LNCAP (cell line): Measurements from ENCODE around the gene ERBB2.

ENCODE experiments used
- TF ChIP-seq, protein P1 (sequence below): fragments of 450-650 bp; IDR thresholded peaks from 2 replicates; pipeline ENCODE4 v1.5.1; 2017; ENCODE audit warnings: mild to moderate bottlenecking

ERBB2 gene

DNA sequence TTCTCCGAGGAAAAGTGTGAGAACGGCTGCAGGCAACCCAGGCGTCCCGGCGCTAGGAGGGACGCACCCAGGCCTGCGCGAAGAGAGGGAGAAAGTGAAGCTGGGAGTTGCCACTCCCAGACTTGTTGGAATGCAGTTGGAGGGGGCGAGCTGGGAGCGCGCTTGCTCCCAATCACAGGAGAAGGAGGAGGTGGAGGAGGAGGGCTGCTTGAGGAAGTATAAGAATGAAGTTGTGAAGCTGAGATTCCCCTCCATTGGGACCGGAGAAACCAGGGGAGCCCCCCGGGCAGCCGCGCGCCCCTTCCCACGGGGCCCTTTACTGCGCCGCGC lies at the start of gene ERBB2:
ERBB2 (plus strand) TSS at position 247 of the 330 bp plus-strand sequence. CDS start 175 bp downstream, outside the sequence.
- TF ChIP-seq, protein P1, sequence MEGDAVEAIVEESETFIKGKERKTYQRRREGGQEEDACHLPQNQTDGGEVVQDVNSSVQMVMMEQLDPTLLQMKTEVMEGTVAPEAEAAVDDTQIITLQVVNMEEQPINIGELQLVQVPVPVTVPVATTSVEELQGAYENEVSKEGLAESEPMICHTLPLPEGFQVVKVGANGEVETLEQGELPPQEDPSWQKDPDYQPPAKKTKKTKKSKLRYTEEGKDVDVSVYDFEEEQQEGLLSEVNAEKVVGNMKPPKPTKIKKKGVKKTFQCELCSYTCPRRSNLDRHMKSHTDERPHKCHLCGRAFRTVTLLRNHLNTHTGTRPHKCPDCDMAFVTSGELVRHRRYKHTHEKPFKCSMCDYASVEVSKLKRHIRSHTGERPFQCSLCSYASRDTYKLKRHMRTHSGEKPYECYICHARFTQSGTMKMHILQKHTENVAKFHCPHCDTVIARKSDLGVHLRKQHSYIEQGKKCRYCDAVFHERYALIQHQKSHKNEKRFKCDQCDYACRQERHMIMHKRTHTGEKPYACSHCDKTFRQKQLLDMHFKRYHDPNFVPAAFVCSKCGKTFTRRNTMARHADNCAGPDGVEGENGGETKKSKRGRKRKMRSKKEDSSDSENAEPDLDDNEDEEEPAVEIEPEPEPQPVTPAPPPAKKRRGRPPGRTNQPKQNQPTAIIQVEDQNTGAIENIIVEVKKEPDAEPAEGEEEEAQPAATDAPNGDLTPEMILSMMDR, result no peak

DNA sequence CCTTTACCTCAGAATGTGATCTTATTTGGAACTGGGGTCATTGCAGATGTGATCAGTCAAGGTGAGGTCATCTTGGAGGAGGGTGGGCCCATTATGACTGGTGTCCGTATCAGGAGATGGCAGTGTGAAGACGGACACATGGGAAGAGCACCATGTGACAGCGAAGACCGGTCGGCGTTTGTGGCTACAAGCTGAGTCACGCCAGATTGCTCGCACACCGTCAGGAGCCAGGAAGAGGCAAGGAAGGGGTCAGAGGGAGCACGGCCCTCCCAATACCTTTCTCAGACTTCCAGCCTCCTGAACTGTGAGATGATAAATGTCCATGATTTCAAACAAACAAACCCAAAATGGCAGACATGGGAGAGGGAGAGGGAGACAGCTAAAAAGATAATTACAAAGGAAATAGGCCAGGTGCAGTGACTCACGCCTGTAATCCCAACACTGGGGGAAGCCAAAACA lies 49.7 kb upstream of the ERBB2 start:
- TF ChIP-seq, protein P1, result no peak

DNA sequence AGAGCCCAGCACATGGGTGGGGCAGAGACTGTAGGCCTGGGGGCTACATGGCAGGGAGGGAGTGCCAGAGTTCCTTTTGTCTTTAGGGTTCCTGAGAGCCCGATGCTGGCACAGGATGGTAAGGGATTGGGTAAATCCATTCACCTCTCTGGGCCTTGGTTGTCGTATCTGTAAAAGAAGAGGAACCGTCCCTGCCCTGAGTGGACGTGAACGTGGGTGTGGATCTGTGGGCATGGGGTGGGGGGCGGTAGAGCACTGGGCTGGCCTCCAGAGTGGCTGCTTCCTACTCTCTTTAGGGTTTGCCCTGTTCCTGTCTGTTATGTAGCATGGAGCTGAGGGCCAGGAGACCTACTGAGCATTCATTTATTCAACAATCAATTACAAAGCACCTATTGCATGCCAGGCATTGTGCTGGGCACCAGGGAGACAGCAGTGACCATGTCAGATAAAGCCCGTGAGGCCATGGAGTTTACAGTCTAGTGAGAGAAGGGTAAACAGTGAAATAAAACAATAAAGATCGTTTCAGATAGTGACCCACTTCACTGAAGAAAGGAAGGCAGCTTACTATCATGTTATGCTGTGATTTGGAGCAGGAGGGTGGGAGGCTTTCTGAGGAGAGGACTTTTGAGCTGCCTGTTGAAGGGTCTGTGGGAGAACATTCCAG lies 47.8 kb upstream of the ERBB2 start:
- TF ChIP-seq, protein P1, result no peak

DNA sequence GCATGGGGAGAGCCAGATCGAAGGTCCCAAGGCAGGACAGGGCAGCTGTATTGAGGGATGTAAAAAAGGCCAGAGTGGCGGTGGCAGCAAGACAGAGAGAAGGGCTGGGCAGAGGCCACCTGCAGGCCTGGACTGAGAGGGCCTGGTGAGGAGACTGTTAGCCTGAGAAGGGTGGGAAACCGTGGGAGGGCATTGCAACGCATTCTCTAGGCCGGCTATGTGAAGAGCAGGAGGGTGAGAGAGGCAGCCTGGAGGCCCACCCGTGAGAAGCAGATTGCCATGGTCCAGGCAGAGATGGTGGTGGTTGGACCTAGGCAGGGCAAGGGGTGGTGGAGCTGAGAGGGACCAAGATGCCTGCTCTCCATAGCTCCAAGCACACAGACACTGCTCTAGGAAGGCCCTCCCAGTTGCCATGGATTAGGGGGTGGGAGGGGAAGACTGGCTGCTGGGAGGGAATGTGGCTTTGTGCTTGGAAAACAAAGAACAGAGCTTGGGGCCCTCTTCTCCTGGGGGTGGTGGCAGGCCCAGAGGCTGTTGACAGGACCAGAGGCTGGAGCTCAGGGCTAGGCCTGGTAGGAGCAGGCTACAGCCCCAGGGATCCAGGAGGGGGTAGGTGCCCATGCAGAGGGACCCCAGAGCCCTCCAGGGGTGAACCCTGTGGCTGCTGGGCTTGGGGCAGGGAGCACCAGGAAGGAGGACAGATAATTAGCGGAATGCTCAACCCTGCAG lies 47.1 kb upstream of the ERBB2 start:
- TF ChIP-seq, protein P1, result no peak

DNA sequence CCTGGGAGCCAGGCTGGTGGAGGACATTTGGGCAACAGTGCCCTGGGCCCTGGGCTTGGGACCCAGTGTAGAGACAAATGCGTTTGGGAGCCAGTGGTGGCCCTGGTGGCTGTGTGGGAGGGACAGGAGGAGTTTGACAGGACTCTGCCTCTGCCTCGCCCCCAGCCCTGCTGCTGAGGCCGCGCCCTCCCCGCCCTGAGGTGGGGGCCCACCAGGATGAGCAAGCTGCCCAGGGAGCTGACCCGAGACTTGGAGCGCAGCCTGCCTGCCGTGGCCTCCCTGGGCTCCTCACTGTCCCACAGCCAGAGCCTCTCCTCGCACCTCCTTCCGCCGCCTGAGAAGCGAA lies 46.6 kb upstream of the ERBB2 start:
- TF ChIP-seq, protein P1, result no peak

DNA sequence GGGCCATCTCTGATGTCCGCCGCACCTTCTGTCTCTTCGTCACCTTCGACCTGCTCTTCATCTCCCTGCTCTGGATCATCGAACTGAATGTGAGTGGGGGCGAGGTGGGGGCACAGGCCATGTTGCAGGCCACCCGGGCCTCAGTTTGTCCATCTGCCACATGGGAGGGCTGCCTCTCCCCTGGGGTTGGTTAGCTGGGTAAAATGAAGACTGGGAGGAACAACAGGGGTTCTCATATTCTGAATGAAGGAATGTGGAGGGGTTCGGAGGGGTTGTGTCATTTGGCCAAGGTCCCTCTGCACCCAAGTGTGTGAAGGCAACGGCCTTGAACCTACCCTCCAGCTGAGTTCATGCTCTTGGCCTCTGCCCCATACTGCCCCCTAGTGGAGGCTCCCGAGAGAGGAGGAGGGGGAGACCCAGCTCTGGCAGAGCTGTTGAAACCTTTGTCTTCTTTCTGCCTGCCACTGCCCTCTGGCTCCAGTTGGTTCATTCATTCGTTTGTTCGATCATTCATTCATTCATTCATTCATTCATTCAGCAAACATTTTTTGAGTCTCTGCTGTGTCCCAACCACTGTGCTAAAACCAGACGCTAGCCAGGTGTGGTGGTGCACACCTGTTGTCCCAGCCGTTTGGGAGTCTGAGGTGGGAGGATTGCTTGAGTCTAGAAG lies 46.1 kb upstream of the ERBB2 start:
- TF ChIP-seq, protein P1, result peak; percentile 92

DNA sequence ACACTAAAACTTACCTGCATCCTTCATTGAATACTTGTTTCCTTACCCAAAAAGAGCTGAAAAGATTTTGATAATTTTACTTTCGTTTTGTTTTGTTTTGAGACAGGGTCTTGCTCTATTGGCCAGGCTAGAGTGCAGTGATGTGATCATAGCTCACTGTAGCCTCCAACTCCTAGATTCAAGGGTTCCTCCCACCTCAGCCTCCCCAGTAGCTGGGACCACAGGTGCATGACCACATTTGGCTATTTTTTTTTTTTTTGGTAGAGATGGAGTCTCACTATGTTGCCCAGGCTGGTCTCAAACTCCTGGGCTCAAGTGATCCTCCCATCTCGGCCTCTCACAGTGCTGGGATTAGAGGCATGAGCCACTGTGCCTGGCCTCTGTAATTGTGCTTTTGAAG lies 44.8 kb upstream of the ERBB2 start:
- TF ChIP-seq, protein P1, result no peak
